Measurements from ENCODE around the gene TMEM214. TPM values are rescaled to one million over a fixed set of nuclear protein-coding genes. Genes with fewer than 3 reads are reported as not detected.

Gene TMEM214
- total and polyA plus RNA-seq, 2 of the 8 experiments (the other 6 are each of a cell fraction or from before 2014, with no cell fraction given), result 49.7 to 71.0 TPM

DNA sequence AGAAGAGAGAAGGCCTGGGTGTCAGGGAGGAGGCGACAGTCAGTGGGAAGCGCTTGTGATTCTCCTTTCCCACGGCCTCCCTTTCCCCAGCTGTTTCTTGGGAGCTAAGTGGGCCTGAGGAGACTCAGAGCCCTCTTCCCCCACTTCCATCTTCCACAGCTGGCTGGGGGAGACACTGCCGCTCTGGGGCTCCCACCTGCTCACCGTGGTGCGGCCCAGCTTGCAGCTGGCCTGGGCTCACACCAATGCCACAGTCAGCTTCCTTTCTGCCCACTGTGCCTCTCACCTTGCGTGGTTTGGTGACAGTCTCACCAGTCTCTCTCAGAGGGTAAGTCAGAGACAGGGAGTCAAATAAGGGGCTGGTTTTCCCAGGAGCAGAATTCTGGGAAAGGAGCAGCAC lies 7.1 kb downstream of the TMEM214 start:
- H3K4me2 ChIP-seq (ENCODE audit: insufficient read depth in 1 of 2, low read depth in 2 of 2, low read length in 2 of 2), result no peak overlapping the region
- no peaks in the 10 kb centered on the region for H3K79me1 ChIP-seq (ENCODE audit: low read depth, low read length)
- H2AK5ac ChIP-seq (ENCODE audit: low read depth, low read length), result no peak overlapping the region
- no peak overlapping the region for H3K27ac ChIP-seq (ENCODE audit: low read depth, low read length)
- POLR2A ChIA-PET (ENCODE audit: partially characterized antibody), result interaction anchor here (0.8 to 6.0 kb wide), 5 partner anchors 9 to 29 kb away, joined by 3 to 42 read pairs (median 4); partner anchors contain the start of gene AGBL5
- 85% methylated on average over 7 of the region's 7 CpGs; no CpG with 5 or more reads in 1 of the 2 experiments for WGBS, 2 experiments (ENCODE audit: extremely low coverage in 1 of 2, insufficient coverage in 1 of 2, insufficient read length in 1 of 2, insufficient replicate concordance in 2 of 2, low coverage in 1 of 2, low lambda C conversion rate in 2 of 2, missing lambda C conversion rate in 1 of 2)
- H2BK15ac ChIP-seq (ENCODE audit: low read length), result no peak overlapping the region
- no peaks in the 10 kb centered on the region for H3K9me3 ChIP-seq (ENCODE audit: insufficient read depth in 2 of 2, low read depth in 1 of 2, low read length in 1 of 2)
- CTCF ChIA-PET (ENCODE audit: partially characterized antibody), result interaction anchor here (1.2 to 7.3 kb wide), 3 partner anchors 10 to 20 kb away, joined by 3 to 41 read pairs (median 3); no protein-coding TSS in a partner anchor
- no peaks in the 10 kb centered on the region for H3K27me3 ChIP-seq (replicated peaks in 1 of 4; ENCODE audit: control insufficient read depth in 3 of 4, extremely low read depth in 1 of 4, insufficient read depth in 3 of 4, low read length in 3 of 4)
- peaks cover 22 to 55% (median 42%) of the 10 kb centered on the region in 4 experiments; a peak in 7 of 8 replicates for H3K36me3 ChIP-seq (ENCODE audit: control insufficient read depth in 2 of 4, insufficient read depth in 4 of 4, low read length in 3 of 4)
- H4K5ac ChIP-seq (ENCODE audit: insufficient read length, low read depth, low read length), result no peak overlapping the region
- H3K9ac ChIP-seq (replicated peaks in 1 of 4; ENCODE audit: extremely low read depth in 1 of 4, low read depth in 3 of 4, low read length in 3 of 4), result no peak overlapping the region
- no peak overlapping the region for H3K4ac ChIP-seq (replicated peaks; ENCODE audit: insufficient read length, low read depth, low read length)
- H2BK5ac ChIP-seq (ENCODE audit: low read depth, low read length), result no peak overlapping the region
- H3K23ac ChIP-seq (ENCODE audit: insufficient read length), result no peak overlapping the region
- H4K8ac ChIP-seq (ENCODE audit: extremely low read depth, insufficient read depth, low read length), result no peak overlapping the region
- no peak overlapping the region for H3K14ac ChIP-seq (ENCODE audit: insufficient read length)
- H3K4me3 ChIP-seq (ENCODE audit: extremely low read depth in 1 of 4, insufficient read depth in 2 of 4, low read depth in 3 of 4, low read length in 4 of 4), result no peak overlapping the region
- FAIRE-seq (no peak), DNase-seq (ENCODE audit: low read depth in 1 of 2, low spot score in 2 of 2) (no peak)
- no peak overlapping the region for H2BK20ac ChIP-seq (ENCODE audit: low read length)
- H3K23me2 ChIP-seq (ENCODE audit: low read depth, low read length), result no peaks in the 10 kb centered on the region
- no peak overlapping the region for H4K91ac ChIP-seq (replicated peaks; ENCODE audit: insufficient read length, low read length)
- no peak overlapping the region for H3K18ac ChIP-seq (ENCODE audit: extremely low read depth, low read length)
- H2BK12ac ChIP-seq (ENCODE audit: low read depth, low read length), result no peak overlapping the region
- H2AFZ ChIP-seq (ENCODE audit: low read length), result no peak overlapping the region
- H3K4me1 ChIP-seq (replicated peaks in 1 of 4; ENCODE audit: control insufficient read depth in 3 of 4, insufficient read depth in 4 of 4, low read length in 3 of 4), result no peaks in the 10 kb centered on the region
- H3K79me2 ChIP-seq (ENCODE audit: control insufficient read depth in 1 of 2, insufficient read depth in 2 of 2, low read length in 2 of 2), result no peaks in the 10 kb centered on the region
- H3K56ac ChIP-seq (replicated peaks; ENCODE audit: insufficient read length, low read depth, low read length), result no peak overlapping the region
- no peak overlapping the region for H2BK120ac ChIP-seq (replicated peaks; ENCODE audit: low read depth, low read length)
- peaks cover 2 to 6% of the 10 kb centered on the region in 2 experiments for H4K20me1 ChIP-seq (replicated peaks in 1 of 2; ENCODE audit: control insufficient read depth in 1 of 2, insufficient read depth in 2 of 2, low read length in 2 of 2)
- TF ChIP-seq, protein P1, sequence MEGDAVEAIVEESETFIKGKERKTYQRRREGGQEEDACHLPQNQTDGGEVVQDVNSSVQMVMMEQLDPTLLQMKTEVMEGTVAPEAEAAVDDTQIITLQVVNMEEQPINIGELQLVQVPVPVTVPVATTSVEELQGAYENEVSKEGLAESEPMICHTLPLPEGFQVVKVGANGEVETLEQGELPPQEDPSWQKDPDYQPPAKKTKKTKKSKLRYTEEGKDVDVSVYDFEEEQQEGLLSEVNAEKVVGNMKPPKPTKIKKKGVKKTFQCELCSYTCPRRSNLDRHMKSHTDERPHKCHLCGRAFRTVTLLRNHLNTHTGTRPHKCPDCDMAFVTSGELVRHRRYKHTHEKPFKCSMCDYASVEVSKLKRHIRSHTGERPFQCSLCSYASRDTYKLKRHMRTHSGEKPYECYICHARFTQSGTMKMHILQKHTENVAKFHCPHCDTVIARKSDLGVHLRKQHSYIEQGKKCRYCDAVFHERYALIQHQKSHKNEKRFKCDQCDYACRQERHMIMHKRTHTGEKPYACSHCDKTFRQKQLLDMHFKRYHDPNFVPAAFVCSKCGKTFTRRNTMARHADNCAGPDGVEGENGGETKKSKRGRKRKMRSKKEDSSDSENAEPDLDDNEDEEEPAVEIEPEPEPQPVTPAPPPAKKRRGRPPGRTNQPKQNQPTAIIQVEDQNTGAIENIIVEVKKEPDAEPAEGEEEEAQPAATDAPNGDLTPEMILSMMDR (IDR thresholded peaks at IDR 0.05; ENCODE audit: control extremely low read depth in 1 of 3, insufficient read depth in 1 of 3, low read depth in 1 of 3, low read length in 3 of 3), result no peak
- no peak for TF ChIP-seq SP4 (IDR thresholded peaks at IDR 0.05; ENCODE audit: low read length)
- TF ChIP-seq CEBPB (IDR thresholded peaks at IDR 0.05; ENCODE audit: low read depth, low read length), result no peak
- no peak for TF ChIP-seq KDM1A (IDR thresholded peaks at IDR 0.05; ENCODE audit: borderline replicate concordance, low read length)
- no peak for TF ChIP-seq ASH2L (IDR thresholded peaks at IDR 0.05; ENCODE audit: low read length)
- TF ChIP-seq YY1 (IDR thresholded peaks at IDR 0.05; ENCODE audit: low read depth, low read length), result no peak
- TF ChIP-seq HDAC2 (IDR thresholded peaks at IDR 0.05; ENCODE audit: borderline replicate concordance in 1 of 2, low read depth in 2 of 2, low read length in 2 of 2), result no peak
- no peak for TF ChIP-seq SP1 (IDR thresholded peaks at IDR 0.05; ENCODE audit: low read depth, low read length)
- no peak for TF ChIP-seq JUND (IDR thresholded peaks at IDR 0.05; ENCODE audit: low read length)
- TF ChIP-seq BRCA1 (IDR thresholded peaks at IDR 0.05; ENCODE audit: low read depth, low read length), result no peak
- no peak for TF ChIP-seq GABPA (IDR thresholded peaks at IDR 0.05; ENCODE audit: borderline replicate concordance, insufficient read depth, low read length)
- no peak for TF ChIP-seq POLR2AphosphoS5 (IDR thresholded peaks at IDR 0.05; ENCODE audit: low read depth, low read length)
- TF ChIP-seq POU5F1 (IDR thresholded peaks at IDR 0.05; ENCODE audit: low read depth, low read length), result no peak

All from H1 (cell line).